Coronary artery (tissue), 2 donors: ENCODE measurements around the gene ASPHD1.

Source experiments
- DNase-seq: peaks from one replicate; pipeline ENCODE4 v3.0.0-alpha.2; 2017; ENCODE audit warnings: low spot score
- H3K27ac ChIP-seq, 2 donors: fragments of 200-600 bp; sonication (generic); one replicate each; pipeline ENCODE4 v1.5.1; 2016 to 2019
- H3K4me3 ChIP-seq: fragments of 200-600 bp; sonication (generic); 2 replicates; pipeline ENCODE4 v1.5.1; 2016; ENCODE audit warnings: mild to moderate bottlenecking, moderate library complexity
- TF ChIP-seq, protein P1 (sequence below): fragments of 200-600 bp; sonication (generic); IDR thresholded peaks from one replicate; pipeline ENCODE4 v1.5.1; 2019; ENCODE audit warnings: antibody characterized with exemption

Gene ASPHD1

DNA sequence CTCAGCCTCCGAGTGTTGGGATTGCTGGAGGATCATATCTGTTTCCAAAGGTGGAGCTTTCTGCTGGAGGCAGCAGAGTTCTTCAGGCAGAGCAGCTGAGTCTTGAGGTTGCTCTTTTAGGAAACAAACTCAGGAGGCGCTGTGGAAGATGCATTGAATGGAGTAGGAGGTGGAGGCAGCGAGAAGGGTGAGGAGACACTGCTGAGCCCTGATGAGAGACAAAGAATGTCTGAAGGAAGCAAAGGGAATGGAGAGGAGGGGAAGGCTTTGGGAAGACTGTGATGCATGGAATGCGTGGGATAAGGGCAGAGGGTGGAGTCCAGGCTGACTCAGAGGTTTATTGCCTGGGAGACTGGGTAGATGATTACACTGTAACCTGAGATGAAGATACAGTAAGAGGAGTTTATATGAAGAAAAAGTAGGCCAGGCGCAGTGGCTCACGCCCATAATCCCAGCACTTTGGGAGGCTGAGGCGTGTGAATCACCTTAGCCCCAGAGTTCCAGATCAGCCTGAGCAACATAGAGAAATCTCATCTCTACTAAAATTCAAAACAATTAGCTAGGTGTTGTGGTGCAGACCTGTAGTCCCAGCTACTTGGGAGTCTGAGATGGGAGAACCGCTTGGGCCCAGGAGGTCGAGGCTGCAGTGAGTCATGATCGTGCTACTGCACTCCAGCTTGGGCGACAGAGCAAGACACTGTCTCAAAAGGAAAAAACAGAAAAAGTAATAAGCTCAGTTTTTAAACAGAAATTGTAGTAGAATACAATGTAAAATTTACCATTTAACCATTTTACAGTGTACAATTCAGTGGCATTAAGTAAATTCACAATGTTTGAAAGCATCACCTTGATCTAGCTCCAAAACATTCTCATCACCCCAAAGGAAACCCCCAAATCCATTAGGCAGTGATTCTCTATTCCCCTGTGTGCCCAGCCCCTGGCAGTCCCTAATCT lies 43.8 kb downstream of the ASPHD1 start:
- H3K27ac ChIP-seq: no peak overlapping the region
- TF ChIP-seq, protein P1, sequence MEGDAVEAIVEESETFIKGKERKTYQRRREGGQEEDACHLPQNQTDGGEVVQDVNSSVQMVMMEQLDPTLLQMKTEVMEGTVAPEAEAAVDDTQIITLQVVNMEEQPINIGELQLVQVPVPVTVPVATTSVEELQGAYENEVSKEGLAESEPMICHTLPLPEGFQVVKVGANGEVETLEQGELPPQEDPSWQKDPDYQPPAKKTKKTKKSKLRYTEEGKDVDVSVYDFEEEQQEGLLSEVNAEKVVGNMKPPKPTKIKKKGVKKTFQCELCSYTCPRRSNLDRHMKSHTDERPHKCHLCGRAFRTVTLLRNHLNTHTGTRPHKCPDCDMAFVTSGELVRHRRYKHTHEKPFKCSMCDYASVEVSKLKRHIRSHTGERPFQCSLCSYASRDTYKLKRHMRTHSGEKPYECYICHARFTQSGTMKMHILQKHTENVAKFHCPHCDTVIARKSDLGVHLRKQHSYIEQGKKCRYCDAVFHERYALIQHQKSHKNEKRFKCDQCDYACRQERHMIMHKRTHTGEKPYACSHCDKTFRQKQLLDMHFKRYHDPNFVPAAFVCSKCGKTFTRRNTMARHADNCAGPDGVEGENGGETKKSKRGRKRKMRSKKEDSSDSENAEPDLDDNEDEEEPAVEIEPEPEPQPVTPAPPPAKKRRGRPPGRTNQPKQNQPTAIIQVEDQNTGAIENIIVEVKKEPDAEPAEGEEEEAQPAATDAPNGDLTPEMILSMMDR: no peak
- no peak for DNase-seq
- no peak overlapping the region for H3K4me3 ChIP-seq

DNA sequence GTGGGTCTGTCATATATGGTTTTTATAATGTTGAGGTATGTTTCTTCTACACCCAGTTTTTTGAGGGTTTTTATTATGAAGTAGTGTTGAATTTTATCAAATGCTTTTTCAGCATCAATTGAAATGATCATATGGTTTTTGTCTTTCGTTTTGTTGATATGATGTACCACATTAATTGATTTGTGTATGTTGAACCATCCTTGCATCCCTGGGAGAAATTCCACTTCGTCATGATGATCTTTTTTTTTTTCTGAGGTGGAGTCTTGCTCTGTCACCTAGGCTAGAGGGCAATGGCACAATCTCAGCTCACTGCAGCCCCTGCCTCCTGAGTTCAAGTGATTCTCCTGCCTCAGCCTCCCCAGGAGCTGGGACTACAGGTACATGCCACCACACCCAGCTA lies 47.6 kb downstream of the ASPHD1 start:
- no peak overlapping the region for H3K27ac ChIP-seq
- TF ChIP-seq, protein P1: no peak
- no peak for DNase-seq
- no peak overlapping the region for H3K4me3 ChIP-seq

DNA sequence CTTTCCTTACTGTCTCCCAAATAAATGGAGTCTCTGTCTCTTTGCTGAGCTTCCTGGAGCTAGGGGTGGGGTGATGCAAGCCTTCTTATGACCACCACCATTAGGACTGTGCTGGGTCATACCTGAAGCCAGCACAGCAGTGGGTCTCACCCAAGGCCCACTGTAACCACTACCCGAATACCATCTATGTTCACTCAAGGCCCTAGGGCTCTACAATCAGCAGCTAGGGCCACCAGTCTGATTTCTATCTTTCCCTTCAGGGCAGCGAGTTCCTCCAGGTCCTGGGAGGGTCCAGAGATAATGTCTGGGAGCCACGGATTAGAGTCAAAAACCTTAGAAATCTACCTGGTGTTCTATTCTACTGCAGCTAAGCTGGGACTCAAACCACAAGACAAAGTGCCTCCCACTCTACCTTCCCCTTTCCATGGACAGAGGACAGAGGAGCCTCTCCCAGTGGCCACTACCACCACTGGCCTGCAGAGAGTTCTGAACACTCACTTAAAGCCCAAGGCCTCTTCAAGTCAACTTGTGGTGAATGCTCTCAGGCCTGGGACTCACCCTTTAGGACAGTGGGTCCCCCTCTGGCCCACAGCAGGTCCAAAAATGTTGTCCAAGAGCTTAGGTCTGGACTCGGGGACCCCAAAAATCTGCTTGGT lies 50.6 kb downstream of the ASPHD1 start:
- no peak overlapping the region for H3K27ac ChIP-seq
- H3K4me3 ChIP-seq: no peak overlapping the region
- no peak for DNase-seq
- TF ChIP-seq, protein P1: no peak

DNA sequence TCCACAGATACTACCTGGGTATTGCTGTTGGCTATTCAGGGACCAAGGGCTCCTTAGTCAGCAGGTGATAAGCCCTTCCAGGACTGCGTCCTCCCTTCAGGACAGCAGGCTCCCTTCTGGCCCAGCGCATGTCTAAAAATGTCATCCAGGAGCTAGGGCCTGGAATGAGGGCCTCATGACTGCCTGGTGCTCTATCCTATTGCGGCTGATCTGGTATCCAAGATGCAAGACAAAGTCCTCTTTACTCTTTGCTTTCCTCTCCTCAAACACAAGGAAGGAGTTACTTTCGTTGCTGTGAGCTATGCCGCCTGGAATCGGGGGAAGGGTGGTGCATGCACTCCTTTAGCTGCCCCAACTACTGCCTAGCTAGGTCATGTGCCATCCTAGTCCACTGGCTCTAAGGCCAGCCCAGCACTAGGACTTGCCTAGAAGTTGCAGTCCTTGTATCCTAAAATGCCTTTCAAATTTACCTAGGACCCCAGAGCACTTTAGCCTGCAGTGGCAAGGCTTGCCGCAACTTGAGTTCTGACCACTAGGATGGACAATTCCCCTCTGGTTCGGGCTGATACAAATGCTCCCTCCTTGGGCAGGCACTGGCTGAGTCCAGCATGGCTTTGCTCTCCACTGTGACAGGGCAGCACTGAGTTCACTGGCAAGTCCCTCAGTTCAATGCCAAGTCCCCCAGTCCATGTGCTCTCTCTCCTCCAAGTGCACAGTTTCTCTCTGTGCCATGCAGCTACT lies 51.5 kb downstream of the ASPHD1 start:
- no peak for DNase-seq
- TF ChIP-seq, protein P1: no peak
- no peak overlapping the region for H3K4me3 ChIP-seq
- H3K27ac ChIP-seq: no peak overlapping the region
